GM23248 (cell line): ENCODE measurements around the gene ABLIM1.

ENCODE experiments used
- EZH2 ChIP-seq: fragments of 200-600 bp; sonication (generic); IDR thresholded peaks from 2 replicates; pipeline ENCODE4 v1.6.1; 2018; ENCODE audit warnings: antibody characterized with exemption, mild to moderate bottlenecking; ENCODE audit not compliant: insufficient read depth, poor library complexity, severe bottlenecking
- EZH2phosphoT487 ChIP-seq: fragments of 200-600 bp; sonication (generic); IDR thresholded peaks from 2 replicates; pipeline ENCODE4 v1.6.1; 2018; ENCODE audit warnings: antibody characterized with exemption, moderate library complexity, mild to moderate bottlenecking, low read depth; ENCODE audit not compliant: insufficient read depth

DNA sequence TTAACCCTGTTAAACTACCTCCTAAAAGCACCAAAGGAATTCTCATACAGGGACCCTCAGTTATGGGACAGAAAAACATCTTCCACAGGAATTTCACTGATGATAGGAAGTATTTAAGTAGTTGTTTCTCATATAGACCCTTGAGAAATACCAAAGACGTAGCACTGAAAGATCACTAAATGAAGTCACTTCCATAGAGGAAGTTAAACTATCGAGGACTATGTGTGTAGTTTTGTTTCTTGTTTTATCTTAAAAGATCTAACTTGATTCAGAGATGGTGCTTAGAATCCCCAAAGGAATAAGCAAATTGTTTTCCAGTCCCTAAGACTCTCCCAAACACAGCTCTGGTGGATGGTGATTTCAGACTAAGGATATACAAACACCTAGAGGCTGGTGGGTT lies 159.0 kb downstream of the ABLIM1 start:
- TF ChIP-seq EZH2: no peak
- TF ChIP-seq EZH2phosphoT487: no peak
